ENCODE measurements around the gene COA1.
"Not testable (repeated sequence)": the region's sequence is repeated elsewhere in the genome, so short reads cannot be mapped to it uniquely, and the experiment has no call there.

COA1 gene

DNA sequence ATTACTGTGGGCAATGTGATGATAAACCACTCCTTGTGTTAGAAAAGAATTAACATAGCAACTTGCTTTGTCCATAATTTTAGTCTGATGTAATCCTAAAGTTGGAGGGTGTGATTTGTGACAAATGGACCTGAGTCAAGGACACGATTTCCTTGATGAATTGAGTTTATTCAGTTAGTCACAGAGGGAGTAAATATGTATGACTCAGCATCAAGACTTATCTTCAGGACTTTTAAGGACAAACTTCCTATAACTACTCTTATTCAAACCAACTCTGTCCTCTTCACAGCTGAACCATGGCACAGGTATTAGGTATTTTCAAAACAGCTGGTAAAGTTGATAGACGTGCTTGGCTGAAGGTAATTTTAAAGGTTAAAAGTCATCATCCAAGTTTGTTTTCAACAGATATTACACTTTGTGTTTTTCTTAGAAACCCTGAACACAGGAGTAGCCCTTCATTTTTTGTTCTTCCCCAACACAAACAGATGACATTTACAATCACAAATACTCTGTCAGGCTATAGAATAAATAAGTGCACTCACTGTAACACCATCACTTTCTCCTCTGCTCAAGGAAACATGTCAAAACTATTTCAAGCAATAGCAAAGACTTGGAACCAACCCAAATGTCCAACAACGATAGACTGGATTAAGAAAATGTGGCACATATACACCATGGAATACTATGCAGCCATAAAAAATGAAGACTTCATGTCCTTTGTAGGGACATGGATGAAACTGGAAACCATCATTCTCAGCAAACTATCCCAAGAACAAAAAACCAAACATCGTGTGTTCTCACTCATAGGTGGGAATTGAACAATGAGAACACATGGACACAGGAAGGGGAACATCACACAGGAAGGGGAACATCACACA lies 54.5 kb downstream of the COA1 start:
- Histone ChIP-seq H3K27ac (no peak overlapping the region), H3K9me3 (ENCODE audit: control insufficient read depth, low read length) (no peaks in the 10 kb centered on the region), H3K4me2 (ENCODE audit: low read length) (no peak overlapping the region), H3K4me3 (ENCODE audit: low read depth, low read length) (no peak overlapping the region), H3K9ac (no peak overlapping the region), H3K4me1 (peaks cover 5% of the 10 kb centered on the region), H3K79me2 (peaks cover 20% of the 10 kb centered on the region), H3K27me3 (ENCODE audit: control insufficient read depth, insufficient read depth, low read length) (no peaks in the 10 kb centered on the region), H3K36me3 (ENCODE audit: control insufficient read depth, insufficient read depth, low read length) (no peaks in the 10 kb centered on the region), H2AFZ (no peak overlapping the region)
- TF ChIP-seq, protein P1, sequence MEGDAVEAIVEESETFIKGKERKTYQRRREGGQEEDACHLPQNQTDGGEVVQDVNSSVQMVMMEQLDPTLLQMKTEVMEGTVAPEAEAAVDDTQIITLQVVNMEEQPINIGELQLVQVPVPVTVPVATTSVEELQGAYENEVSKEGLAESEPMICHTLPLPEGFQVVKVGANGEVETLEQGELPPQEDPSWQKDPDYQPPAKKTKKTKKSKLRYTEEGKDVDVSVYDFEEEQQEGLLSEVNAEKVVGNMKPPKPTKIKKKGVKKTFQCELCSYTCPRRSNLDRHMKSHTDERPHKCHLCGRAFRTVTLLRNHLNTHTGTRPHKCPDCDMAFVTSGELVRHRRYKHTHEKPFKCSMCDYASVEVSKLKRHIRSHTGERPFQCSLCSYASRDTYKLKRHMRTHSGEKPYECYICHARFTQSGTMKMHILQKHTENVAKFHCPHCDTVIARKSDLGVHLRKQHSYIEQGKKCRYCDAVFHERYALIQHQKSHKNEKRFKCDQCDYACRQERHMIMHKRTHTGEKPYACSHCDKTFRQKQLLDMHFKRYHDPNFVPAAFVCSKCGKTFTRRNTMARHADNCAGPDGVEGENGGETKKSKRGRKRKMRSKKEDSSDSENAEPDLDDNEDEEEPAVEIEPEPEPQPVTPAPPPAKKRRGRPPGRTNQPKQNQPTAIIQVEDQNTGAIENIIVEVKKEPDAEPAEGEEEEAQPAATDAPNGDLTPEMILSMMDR (IDR thresholded peaks at IDR 0.05): no peak

GRCh38 chr7:43673243-43673976 lies 55.9 kb downstream of the COA1 start:
- H3K9ac ChIP-seq; H3K9me3 ChIP-seq (ENCODE audit: control insufficient read depth, low read length); H3K4me3 ChIP-seq (ENCODE audit: low read depth, low read length); H3K4me1 ChIP-seq; H3K36me3 ChIP-seq (ENCODE audit: control insufficient read depth, insufficient read depth, low read length); H3K27me3 ChIP-seq (ENCODE audit: control insufficient read depth, insufficient read depth, low read length); H2AFZ ChIP-seq; H3K4me2 ChIP-seq (ENCODE audit: low read length); H3K27ac ChIP-seq: not testable (repeated sequence)
- H3K79me2 ChIP-seq: peaks cover 20% of the 10 kb centered on the region

DNA sequence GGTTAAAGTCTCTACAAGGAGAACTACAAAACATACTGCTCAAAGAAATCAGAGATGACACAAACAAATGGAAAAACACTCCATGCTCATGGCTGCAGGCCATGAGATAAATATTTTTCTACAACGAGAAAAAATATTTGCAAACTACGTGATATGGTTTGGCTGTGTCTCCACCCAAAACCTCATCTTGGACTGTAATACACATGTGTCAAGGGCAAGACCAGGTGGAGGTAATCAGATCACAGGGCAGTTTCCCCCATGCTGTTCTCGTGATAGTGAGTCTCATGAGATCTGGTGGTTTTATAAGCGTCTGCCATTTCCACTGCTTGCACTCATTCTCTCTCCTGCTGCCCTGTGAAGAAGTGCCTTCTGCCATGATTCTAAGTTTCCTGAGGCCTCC lies 57.8 kb downstream of the COA1 start:
- TF ChIP-seq, protein P1 (IDR thresholded peaks at IDR 0.05): no peak
- Histone ChIP-seq H3K4me1 (peaks cover 5% of the 10 kb centered on the region), H3K4me3 (ENCODE audit: low read depth, low read length) (no peak overlapping the region), H3K9ac (no peak overlapping the region), H3K27ac (no peak overlapping the region), H3K9me3 (ENCODE audit: control insufficient read depth, low read length) (no peaks in the 10 kb centered on the region), H3K27me3 (ENCODE audit: control insufficient read depth, insufficient read depth, low read length) (no peaks in the 10 kb centered on the region), H3K79me2 (peaks cover 20% of the 10 kb centered on the region), H2AFZ (no peak overlapping the region), H3K4me2 (ENCODE audit: low read length) (no peak overlapping the region), H3K36me3 (ENCODE audit: control insufficient read depth, insufficient read depth, low read length) (no peaks in the 10 kb centered on the region)

GRCh38 chr7:43669286-43670081 lies 59.8 kb downstream of the COA1 start:
- Histone ChIP-seq H3K27me3 (ENCODE audit: control insufficient read depth, insufficient read depth, low read length) (no peaks in the 10 kb centered on the region), H3K4me3 (ENCODE audit: low read depth, low read length) (no peak overlapping the region), H3K4me1 (peaks cover 4% of the 10 kb centered on the region), H3K36me3 (ENCODE audit: control insufficient read depth, insufficient read depth, low read length) (no peaks in the 10 kb centered on the region), H3K4me2 (ENCODE audit: low read length) (no peak overlapping the region), H3K9ac (no peak overlapping the region), H3K9me3 (ENCODE audit: control insufficient read depth, low read length) (no peaks in the 10 kb centered on the region), H2AFZ (no peak overlapping the region), H3K27ac (no peak overlapping the region), H3K79me2 (peaks cover 28% of the 10 kb centered on the region)
- TF ChIP-seq, protein P1 (IDR thresholded peaks at IDR 0.05): no peak

- Histone ChIP-seq H3K27ac (no peak overlapping the region), H3K4me1 (no peaks in the 10 kb centered on the region)
These were observed 61.3 kb downstream of the COA1 start for GRCh38 chr7:43668035-43668434.

More at GRCh38 chr7:43668035-43668434, 61.3 kb downstream of the COA1 start:
- no peak overlapping the region for H3K9ac ChIP-seq
- no peak overlapping the region for H2AFZ ChIP-seq
- H3K4me2 ChIP-seq (ENCODE audit: low read length): no peak overlapping the region
- H3K36me3 ChIP-seq (ENCODE audit: control insufficient read depth, insufficient read depth, low read length): no peaks in the 10 kb centered on the region
- peaks cover 23% of the 10 kb centered on the region for H3K79me2 ChIP-seq
- TF ChIP-seq, protein P1 (IDR thresholded peaks at IDR 0.05): no peak
- H3K27me3 ChIP-seq (ENCODE audit: control insufficient read depth, insufficient read depth, low read length): no peaks in the 10 kb centered on the region
- H3K9me3 ChIP-seq (ENCODE audit: control insufficient read depth, low read length): no peaks in the 10 kb centered on the region
- H3K4me3 ChIP-seq (ENCODE audit: low read depth, low read length): no peak overlapping the region

Data from parathyroid adenoma (tissue), 2 donors.